HCT116 (cell line): Measurements from ENCODE around the gene PTPN2. TPM values are rescaled to one million over a fixed set of nuclear protein-coding genes. Genes with fewer than 3 reads are reported as not detected.

Experiments used
- ATAC-seq: fragments of 200-7000 bp; cut with Tn5 transposase; 2 replicates; pipeline ENCODE4 v1.9.1; 2020; ENCODE audit warnings: mild to moderate bottlenecking, moderate library complexity
- BruUV-seq: library from RNA; stranded (reverse); fragments of 400-500 nt; replicated peaks from 2 replicates; lab custom pipeline; 2021; lab: Mats Ljungman, UMichigan
- CTCF ChIA-PET: fragments of 300-600 bp; sonication (Branson Sonifier 250); formaldehyde crosslinking; loops from one replicate; lab custom pipeline; 2021; ENCODE audit warnings: antibody characterized with exemption; lab: Charles Lee
- POLR2A ChIA-PET: fragments of 300-600, 350-600 bp; sonication (Branson Sonifier 250); formaldehyde crosslinking; loops from one replicate; lab custom pipeline; 2021; ENCODE audit warnings: antibody characterized with exemption; lab: Charles Lee
- RAD21 ChIA-PET, 2 experiments: fragments of 300-600 bp; sonication (Branson Sonifier 250); formaldehyde crosslinking; loops; one replicate each; lab custom pipeline; 2023; ENCODE audit warnings: low total read pairs in 2 of 2; ENCODE audit not compliant: uncharacterized antibody in 2 of 2, unreplicated experiment in 2 of 2, low non-redundant PET in 1 of 2; lab: Charles Lee
- DNase-seq: peaks from one replicate; pipeline ENCODE4 v3.0.0-alpha.2; 2010; ENCODE audit warnings: low read depth, low spot score
- H2AFZ ChIP-seq: fragments of 200-600 bp; shearing (Covaris generic), sonication (generic); 2 replicates; pipeline ENCODE4 v1.6.1; 2017; ENCODE audit warnings: low read depth, mixed run types, mixed read lengths, antibody characterized with exemption, low read length; ENCODE audit not compliant: poor library complexity, severe bottlenecking
- H3K27ac ChIP-seq: 2 replicates; pipeline ENCODE4 v1.5.1; 2012; ENCODE audit warnings: low read depth, low read length
- H3K27me3 ChIP-seq: fragments of 200-600 bp; sonication (generic); 2 replicates; pipeline ENCODE4 v1.6.1; 2016; ENCODE audit warnings: mixed run types, low read length, mixed read lengths; ENCODE audit not compliant: insufficient read depth
- H3K36me3 ChIP-seq, 2 experiments: fragments of 200-500 bp in 1 of 2; fragments of 200-600 bp in 1 of 2; sonication (Bioruptor generic) in 1 of 2; sonication (generic) in 1 of 2; 2 replicates each; pipeline versions ENCODE4 v1.5.1 to v1.6.1; 2014 to 2016; ENCODE audit warnings: low read length in 2 of 2, inconsistent platforms in 1 of 2, mixed read lengths in 1 of 2, mixed run types in 1 of 2; ENCODE audit not compliant: insufficient read depth in 2 of 2, control insufficient read depth in 1 of 2
- H3K4me1 ChIP-seq, 2 experiments: fragments of 200-600 bp in 1 of 2; sonication (generic) in 1 of 2; 2 replicates each; pipeline versions ENCODE4 v1.5.1 to v1.6.1; 2012 to 2017; ENCODE audit warnings: low read length in 2 of 2, inconsistent platforms in 1 of 2, mild to moderate bottlenecking in 1 of 2, mixed read lengths in 1 of 2, mixed run types in 1 of 2, moderate library complexity in 1 of 2; ENCODE audit not compliant: insufficient read depth in 2 of 2, control insufficient read depth in 1 of 2
- H3K4me2 ChIP-seq: fragments of 200-600 bp; sonication (generic); 2 replicates; pipeline ENCODE4 v1.6.1; 2017; ENCODE audit warnings: mixed run types, low read length, mixed read lengths
- H3K4me3 ChIP-seq, 2 experiments: fragments of 200-600 bp in 1 of 2; sonication (generic) in 1 of 2; replicated peaks in 1 of 2; 2 replicates each; pipeline ENCODE4 v1.5.1; 2011 to 2016; ENCODE audit warnings: low read length in 2 of 2, control low read depth in 1 of 2, low read depth in 1 of 2, mild to moderate bottlenecking in 1 of 2, mixed read lengths in 1 of 2, mixed run types in 1 of 2
- H3K79me2 ChIP-seq: fragments of 200-600 bp; sonication (generic); 2 replicates; pipeline ENCODE4 v1.6.1; 2017; ENCODE audit warnings: mild to moderate bottlenecking, mixed run types, low read length, moderate library complexity, mixed read lengths; ENCODE audit not compliant: insufficient read depth
- H3K9ac ChIP-seq: fragments of 200-600 bp; sonication (generic); 2 replicates; pipeline ENCODE4 v1.6.1; 2016; ENCODE audit warnings: low read length, mixed read lengths
- H3K9me2 ChIP-seq: fragments of 200-600 bp; sonication (generic), shearing (Covaris generic); 2 replicates; pipeline ENCODE4 v1.6.1; 2017; ENCODE audit warnings: mixed run types, mild to moderate bottlenecking, moderate library complexity; ENCODE audit not compliant: insufficient read depth
- H3K9me3 ChIP-seq, 2 experiments: fragments of 200-500 bp in 1 of 2; fragments of 200-600 bp in 1 of 2; sonication (Bioruptor generic) in 1 of 2; sonication (generic) in 1 of 2; 2 replicates each; pipeline ENCODE4 v1.6.1; 2014 to 2017; ENCODE audit warnings: low read length in 2 of 2, mixed read lengths in 2 of 2, inconsistent platforms in 1 of 2, low read depth in 1 of 2, mild to moderate bottlenecking in 1 of 2, mixed run types in 1 of 2, moderate library complexity in 1 of 2; ENCODE audit not compliant: control insufficient read depth in 1 of 2, insufficient read depth in 1 of 2
- H4K20me1 ChIP-seq: fragments of 200-600 bp; sonication (generic), shearing (Covaris generic); 2 replicates; pipeline ENCODE4 v1.6.1; 2017; ENCODE audit warnings: mixed run types, mild to moderate bottlenecking, moderate library complexity; ENCODE audit not compliant: insufficient read depth
- CBX3 ChIP-seq: IDR thresholded peaks from 2 replicates; pipeline ENCODE4 v1.6.1; 2012; ENCODE audit warnings: low read depth
- ELF1 ChIP-seq: IDR thresholded peaks from 2 replicates; pipeline ENCODE4 v1.6.1; 2012; ENCODE audit warnings: low read depth, borderline replicate concordance
- POLR2AphosphoS5 ChIP-seq: IDR thresholded peaks from 2 replicates; pipeline ENCODE4 v1.6.1; 2011; ENCODE audit warnings: mild to moderate bottlenecking, low read depth, low read length, moderate library complexity
- SIN3A ChIP-seq: IDR thresholded peaks from 2 replicates; pipeline ENCODE4 v1.6.1; 2012; ENCODE audit warnings: low read depth
- YY1 ChIP-seq: IDR thresholded peaks from 2 replicates; pipeline ENCODE4 v1.6.1; 2011; ENCODE audit warnings: low read length, low read depth, moderate library complexity, mild to moderate bottlenecking; ENCODE audit not compliant: insufficient replicate concordance; ENCODE audit errors: extremely low read depth
- intact Hi-C: fragments of 100-400 bp; cut with micrococcal nuclease; formaldehyde crosslinking; loops from 2 replicates; pipeline ENCODE4 v1.10.0; 2022
- total RNA-seq: library from RNA; stranded (reverse); gene quantifications from one replicate; pipeline ENCODE4 v1.2.1, GENCODE V29; 2021; ENCODE audit not compliant: unreplicated experiment

The PTPN2 gene
- total RNA-seq, 1 experiment from 2014 or later, result 50.3 TPM

- Histone ChIP-seq H3K36me3 (no peaks in the 10 kb centered on the region), H3K9ac (no peak overlapping the region), H3K27me3 (no peaks in the 10 kb centered on the region), H4K20me1 (peaks cover 5% of the 10 kb centered on the region; the same call in 1 of the 2 replicates), H3K9me2 (no peaks in the 10 kb centered on the region), H3K4me2 (no peak overlapping the region), H3K9me3 (no peaks in the 10 kb centered on the region), H3K4me1 (peaks cover 9% of the 10 kb centered on the region in 2 experiments), H3K79me2 (peaks cover 61% of the 10 kb centered on the region), H2AFZ (no peak overlapping the region), H3K27ac (no peak overlapping the region), H3K4me3 (no peak overlapping the region)
- ChIA-PET RAD21 (no interaction called here), POLR2A (no interaction called here), CTCF (no interaction called here)
- TF ChIP-seq ELF1 (no peak), SIN3A (no peak), POLR2AphosphoS5 (no peak), CBX3 (no peak)
- BruUV-seq, result no TSS peak
- ATAC-seq (no peak), DNase-seq (no peak)
- intact Hi-C loops, result no loop called here
These were observed 44.4 kb downstream of the PTPN2 start for GRCh38 chr18:12839526-12840196.

- RAD21 ChIA-PET, result no interaction called here
- H2AFZ ChIP-seq, result no peak overlapping the region
- DNase-seq (no peak), ATAC-seq (no peak)
- no peaks in the 10 kb centered on the region for H3K27me3 ChIP-seq
- peaks cover 9% of the 10 kb centered on the region in 2 experiments for H3K4me1 ChIP-seq
- H3K4me2 ChIP-seq, result no peak overlapping the region
- H3K79me2 ChIP-seq, result peaks cover 55% of the 10 kb centered on the region
- POLR2A ChIA-PET, result no interaction called here
- no peak overlapping the region for H3K27ac ChIP-seq
- no peaks in the 10 kb centered on the region for H3K9me3 ChIP-seq
- peaks cover 5% of the 10 kb centered on the region; the same call in 1 of the 2 replicates for H4K20me1 ChIP-seq
- no peaks in the 10 kb centered on the region for H3K9me2 ChIP-seq
- CTCF ChIA-PET, result no interaction called here
- H3K36me3 ChIP-seq, result 0 out of 4 replicates have a peak, but pooled peaks cover 0 to 1% of the 10 kb centered on the region in 2 experiments
- no peak for TF ChIP-seq YY1
- no peak overlapping the region for H3K4me3 ChIP-seq
- no TSS peak for BruUV-seq
- intact Hi-C loops, result no loop called here
- no peak overlapping the region for H3K9ac ChIP-seq
These were observed 44.9 kb downstream of the PTPN2 start for GRCh38 chr18:12839057-12839525.
